ENCODE results near the gene ZC3H13.

- TF ChIP-seq EGR1 (IDR thresholded peaks at IDR 0.05) (no peak), USF1 (IDR thresholded peaks at IDR 0.05) (no peak), RAD21 (IDR thresholded peaks at IDR 0.05; ENCODE audit: low read depth) (no peak), EP300 (IDR thresholded peaks at IDR 0.05; ENCODE audit: borderline replicate concordance) (no peak), YY1 (IDR thresholded peaks at IDR 0.05; ENCODE audit: low read depth) (no peak)
- TF ChIP-seq, protein P1, sequence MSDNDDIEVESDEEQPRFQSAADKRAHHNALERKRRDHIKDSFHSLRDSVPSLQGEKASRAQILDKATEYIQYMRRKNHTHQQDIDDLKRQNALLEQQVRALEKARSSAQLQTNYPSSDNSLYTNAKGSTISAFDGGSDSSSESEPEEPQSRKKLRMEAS (IDR thresholded peaks at IDR 0.05): no peak
These were observed 44.5 kb upstream of the ZC3H13 start for GRCh38 chr13:46097015-46097414.

Data from Ishikawa (cell line).